ENCODE data around the gene SCN1B. TPM values are rescaled to one million over a fixed set of nuclear protein-coding genes. Genes with fewer than 3 reads are reported as not detected.
"Not testable (repeated sequence)": the region's sequence is repeated elsewhere in the genome, so short reads cannot be mapped to it uniquely, and the experiment has no call there.

The SCN1B gene
- total RNA-seq, 4 donors from 2014 or later = 0.60 to 14.2 (median 3.2) TPM

DNA sequence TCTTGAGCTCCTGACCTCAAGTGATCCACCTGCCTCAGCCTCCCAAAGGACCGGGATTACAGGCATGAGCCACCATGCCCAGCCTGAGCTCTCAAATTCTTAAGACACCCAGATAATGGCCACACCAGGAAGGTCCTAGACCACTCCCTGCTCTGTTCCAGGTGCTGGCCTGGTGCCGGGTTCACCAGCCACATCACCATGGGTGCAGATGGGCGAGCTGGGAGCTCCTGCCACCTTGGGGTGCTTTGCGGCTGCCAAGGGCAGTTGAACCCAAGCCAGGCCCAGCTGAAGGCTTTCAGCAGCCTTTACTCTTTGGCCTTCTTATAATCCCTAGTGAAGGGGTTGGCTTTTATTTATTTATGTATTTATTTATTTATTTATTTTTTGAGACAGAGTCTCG is 16.2 kb downstream of the SCN1B start:
- H3K27ac ChIP-seq = no peak overlapping the region
- no peaks in the 10 kb centered on the region for H3K9me3 ChIP-seq
- in situ Hi-C loops (cut with MboI; ENCODE audit: low pct_ligation_motif_present in 1 of 4, low pct_unique_long_range_greater_than_20kb in 1 of 4, low sequenced_read_pairs in 3 of 4) = no loop called here
- intact Hi-C loops (cut with DNase I; ENCODE audit: low total_unique reads) = loop anchor here (5.0 kb wide), 1 partner anchor 226 kb away; no protein-coding TSS in a partner anchor
- TF ChIP-seq POLR2A (IDR thresholded peaks at IDR 0.05) = no peak
- TF ChIP-seq, protein P1, sequence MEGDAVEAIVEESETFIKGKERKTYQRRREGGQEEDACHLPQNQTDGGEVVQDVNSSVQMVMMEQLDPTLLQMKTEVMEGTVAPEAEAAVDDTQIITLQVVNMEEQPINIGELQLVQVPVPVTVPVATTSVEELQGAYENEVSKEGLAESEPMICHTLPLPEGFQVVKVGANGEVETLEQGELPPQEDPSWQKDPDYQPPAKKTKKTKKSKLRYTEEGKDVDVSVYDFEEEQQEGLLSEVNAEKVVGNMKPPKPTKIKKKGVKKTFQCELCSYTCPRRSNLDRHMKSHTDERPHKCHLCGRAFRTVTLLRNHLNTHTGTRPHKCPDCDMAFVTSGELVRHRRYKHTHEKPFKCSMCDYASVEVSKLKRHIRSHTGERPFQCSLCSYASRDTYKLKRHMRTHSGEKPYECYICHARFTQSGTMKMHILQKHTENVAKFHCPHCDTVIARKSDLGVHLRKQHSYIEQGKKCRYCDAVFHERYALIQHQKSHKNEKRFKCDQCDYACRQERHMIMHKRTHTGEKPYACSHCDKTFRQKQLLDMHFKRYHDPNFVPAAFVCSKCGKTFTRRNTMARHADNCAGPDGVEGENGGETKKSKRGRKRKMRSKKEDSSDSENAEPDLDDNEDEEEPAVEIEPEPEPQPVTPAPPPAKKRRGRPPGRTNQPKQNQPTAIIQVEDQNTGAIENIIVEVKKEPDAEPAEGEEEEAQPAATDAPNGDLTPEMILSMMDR (IDR thresholded peaks at IDR 0.05) = no peak
- no peak for TF ChIP-seq EP300 (IDR thresholded peaks at IDR 0.05; ENCODE audit: low read depth)
- TF ChIP-seq POLR2AphosphoS5 (IDR thresholded peaks at IDR 0.05) = no peak
- 87 to 100% methylated on average over 1 to 5 of the region's 5 CpGs for WGBS, 2 donors (ENCODE audit: low coverage in 1 of 2)
- H3K4me3 ChIP-seq = no peak overlapping the region
- H3K27me3 ChIP-seq = peaks cover 6% of the 10 kb centered on the region
- H3K4me1 ChIP-seq = peaks cover 1 to 9% (median 5%) of the 10 kb centered on the region in 4 donors
- H3K36me3 ChIP-seq = no peaks in the 10 kb centered on the region
- DNase-seq = no peak

DNA sequence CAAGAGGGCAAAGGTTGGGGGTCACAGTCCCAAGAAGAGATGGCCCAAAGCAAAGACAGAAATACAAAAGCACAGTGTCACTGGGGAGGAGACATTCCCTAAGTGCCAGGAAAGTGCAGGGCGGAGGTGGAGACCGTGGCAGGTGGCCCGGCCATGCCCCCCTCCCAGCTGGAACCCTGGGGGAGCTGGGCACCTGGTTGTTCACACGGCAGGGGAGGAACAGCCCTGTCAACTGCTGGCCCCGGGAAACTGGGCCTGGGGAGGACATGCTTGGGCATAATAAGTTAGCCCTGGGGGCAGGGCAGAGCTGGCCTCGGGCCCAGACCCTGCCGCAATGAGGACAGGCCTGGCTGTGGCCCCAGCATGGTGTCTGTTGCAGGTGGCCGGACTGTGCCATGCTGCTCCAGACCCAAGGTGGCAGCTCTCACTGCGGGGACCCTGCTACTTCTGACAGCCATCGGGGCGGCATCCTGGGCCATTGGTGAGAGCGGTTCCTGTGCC is 18.7 kb downstream of the SCN1B start:
- in situ Hi-C loops (cut with MboI; ENCODE audit: low pct_ligation_motif_present in 1 of 4, low pct_unique_long_range_greater_than_20kb in 1 of 4, low sequenced_read_pairs in 3 of 4) = no loop called here
- Histone ChIP-seq H3K4me3 (no peak overlapping the region), H3K4me1 (no peaks in the 10 kb centered on the region)

DNA sequence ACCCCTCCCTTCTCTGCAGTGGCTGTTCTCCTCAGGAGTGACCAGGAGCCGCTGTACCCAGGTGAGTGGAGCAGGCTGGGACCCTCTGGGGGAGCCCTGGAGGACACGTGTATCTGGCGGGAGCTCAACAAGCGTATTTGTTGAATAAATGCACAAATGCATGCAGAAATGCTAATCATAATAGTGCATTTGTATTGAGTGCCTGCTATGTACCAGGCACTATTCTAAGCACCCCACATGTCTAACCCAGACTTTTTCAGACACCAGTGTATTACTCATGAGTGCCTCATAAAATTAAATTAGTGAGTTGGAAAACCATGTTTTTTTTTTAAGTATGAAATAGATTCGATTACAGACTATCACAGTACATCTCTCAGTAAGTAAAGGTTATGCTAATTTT is 19.2 kb downstream of the SCN1B start:
- 75 to 79% methylated on average over 1 to 5 of the region's 5 CpGs for WGBS, 2 donors (ENCODE audit: low coverage in 1 of 2)
- no peaks in the 10 kb centered on the region for H3K27me3 ChIP-seq
- no peak for DNase-seq
- H3K9me3 ChIP-seq = no peaks in the 10 kb centered on the region
- no peaks in the 10 kb centered on the region for H3K4me1 ChIP-seq
- no peaks in the 10 kb centered on the region for H3K36me3 ChIP-seq
- H3K4me3 ChIP-seq = no peak overlapping the region
- in situ Hi-C loops (cut with MboI; ENCODE audit: low pct_ligation_motif_present in 1 of 4, low pct_unique_long_range_greater_than_20kb in 1 of 4, low sequenced_read_pairs in 3 of 4) (no loop called here), intact Hi-C loops (cut with DNase I; ENCODE audit: low total_unique reads) (loop anchor here (5.0 kb wide), 1 partner anchor 223 kb away; no protein-coding TSS in a partner anchor)
- TF ChIP-seq, protein P1 (IDR thresholded peaks at IDR 0.05) = no peak
- TF ChIP-seq EP300 (IDR thresholded peaks at IDR 0.05; ENCODE audit: low read depth) (no peak), POLR2AphosphoS5 (IDR thresholded peaks at IDR 0.05) (no peak), POLR2A (IDR thresholded peaks at IDR 0.05) (no peak)
- no peak overlapping the region for H3K27ac ChIP-seq

More for the DNA sequence above, 18.7 kb downstream of the SCN1B start:
- Histone ChIP-seq H3K27me3 (no peaks in the 10 kb centered on the region), H3K9me3 (no peaks in the 10 kb centered on the region), H3K36me3 (no peaks in the 10 kb centered on the region), H3K27ac (no peak overlapping the region)
- DNase-seq = no peak
- intact Hi-C loops (cut with DNase I; ENCODE audit: low total_unique reads) = loop anchor here (5.0 kb wide), 1 partner anchor 223 kb away; no protein-coding TSS in a partner anchor
- 50% methylated on average over 6 of the region's 12 CpGs; no CpG with 5 or more reads in 1 of the 2 donors for WGBS, 2 donors (ENCODE audit: low coverage in 1 of 2)
- TF ChIP-seq EP300 (IDR thresholded peaks at IDR 0.05; ENCODE audit: low read depth) = no peak
- TF ChIP-seq POLR2A (IDR thresholded peaks at IDR 0.05) = no peak
- TF ChIP-seq, protein P1 (IDR thresholded peaks at IDR 0.05) = no peak
- TF ChIP-seq POLR2AphosphoS5 (IDR thresholded peaks at IDR 0.05) = no peak

DNA sequence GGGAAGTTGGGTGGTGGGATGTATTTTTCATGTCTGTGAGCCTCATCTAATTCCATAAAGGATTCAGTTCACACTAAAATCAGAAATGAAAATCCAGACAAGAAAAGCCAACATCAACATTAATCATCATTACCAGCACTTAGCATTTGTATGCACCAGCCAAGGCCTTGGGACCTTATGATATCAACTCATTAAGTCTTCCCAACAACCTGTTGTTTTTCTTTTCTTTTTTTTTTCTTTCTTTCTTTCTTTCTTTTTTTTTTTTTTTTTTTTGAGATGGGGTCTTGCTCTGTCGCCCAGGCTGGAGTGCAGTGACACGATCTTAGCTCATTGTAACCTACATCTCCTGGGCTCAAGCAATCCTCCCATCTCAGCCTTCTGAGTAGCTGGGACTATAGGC is 20.4 kb downstream of the SCN1B start:
- H3K36me3 ChIP-seq, H3K9me3 ChIP-seq: not testable (repeated sequence)

DNA sequence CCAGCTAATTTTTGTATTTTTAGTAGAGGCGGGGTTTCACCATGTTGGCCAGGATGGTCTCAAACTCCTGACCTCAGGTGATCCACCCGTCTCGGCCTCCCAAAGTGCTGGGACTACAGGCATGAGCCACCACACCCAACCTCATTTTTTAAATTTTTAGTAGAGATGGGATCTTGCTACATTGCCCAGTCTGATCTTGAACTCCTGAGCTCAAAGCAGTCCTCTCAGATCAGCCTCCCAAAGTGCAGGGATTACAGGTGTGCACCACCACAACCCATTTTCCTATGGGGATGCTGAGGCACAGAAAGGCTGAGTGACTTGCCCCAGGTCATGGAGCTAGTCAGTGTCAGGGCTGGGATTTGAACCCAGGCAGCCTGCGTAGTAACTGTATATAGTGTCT is 21.0 kb downstream of the SCN1B start:
- H3K27ac ChIP-seq; in situ Hi-C loops (cut with MboI; ENCODE audit: low pct_ligation_motif_present in 1 of 4, low pct_unique_long_range_greater_than_20kb in 1 of 4, low sequenced_read_pairs in 3 of 4); H3K36me3 ChIP-seq; intact Hi-C loops (cut with DNase I; ENCODE audit: low total_unique reads); H3K4me3 ChIP-seq; H3K4me1 ChIP-seq; H3K9me3 ChIP-seq; DNase-seq; H3K27me3 ChIP-seq: not testable (repeated sequence)
- 67 to 93% methylated on average over 1 to 4 of the region's 4 CpGs for WGBS, 2 donors (ENCODE audit: low coverage in 1 of 2)

More for the DNA sequence above, 20.4 kb downstream of the SCN1B start:
- H3K27me3 ChIP-seq; in situ Hi-C loops (cut with MboI; ENCODE audit: low pct_ligation_motif_present in 1 of 4, low pct_unique_long_range_greater_than_20kb in 1 of 4, low sequenced_read_pairs in 3 of 4); intact Hi-C loops (cut with DNase I; ENCODE audit: low total_unique reads); H3K4me3 ChIP-seq; H3K27ac ChIP-seq; DNase-seq; H3K4me1 ChIP-seq: not testable (repeated sequence)
- 83 to 100% methylated on average over 1 to 2 of the region's 2 CpGs for WGBS, 2 donors (ENCODE audit: low coverage in 1 of 2)

Measured in transverse colon (tissue), 4 donors.